ENCODE measurements around the gene SLC46A1. TPM values are rescaled to one million over a fixed set of nuclear protein-coding genes. Genes with fewer than 3 reads are reported as not detected.

SLC46A1 gene
- polyA plus RNA-seq, 1 donor (not counting 4 experiments of a cell fraction or from before 2014, with no cell fraction given): 1.9 TPM

- H3K9me3 ChIP-seq (ENCODE audit: control insufficient read depth, low read depth, low read length): no peaks in the 10 kb centered on the region
- H3K27me3 ChIP-seq (ENCODE audit: control insufficient read depth, extremely low read depth, insufficient read depth, low read length): peaks cover 36% of the 10 kb centered on the region
- H2AFZ ChIP-seq (ENCODE audit: control insufficient read depth, low read length): peak overlapping the region; percentile 59
- no peaks in the 10 kb centered on the region for H3K79me2 ChIP-seq (ENCODE audit: control insufficient read depth, insufficient read depth, low read length)
- H3K9ac ChIP-seq (ENCODE audit: control insufficient read depth, extremely low read depth, insufficient read depth, low read length): no peak overlapping the region
- DNase-seq (ENCODE audit: low read depth, low spot score) (no peak), FAIRE-seq (no peak)
- H3K27ac ChIP-seq (ENCODE audit: control insufficient read depth, insufficient read depth, low read length): no peak overlapping the region
- H3K4me1 ChIP-seq (ENCODE audit: control insufficient read depth, extremely low read depth, insufficient read depth, low read length): peaks cover 23% of the 10 kb centered on the region
- H3K4me3 ChIP-seq (ENCODE audit: control insufficient read depth in 2 of 3, extremely low read depth in 1 of 3, insufficient read depth in 2 of 3, low read depth in 1 of 3, low read length in 3 of 3): peak overlapping the region in 1 of 3 experiments; percentile 11
- no peaks in the 10 kb centered on the region for H3K36me3 ChIP-seq (ENCODE audit: control insufficient read depth in 2 of 2, extremely low read depth in 1 of 2, insufficient read depth in 2 of 2, low read length in 2 of 2)
- dilution Hi-C loops (cut with MboI; ENCODE audit: extremely low pct_ligation_motif_present, low sequenced_read_pairs): no loop called here
- no peaks in the 10 kb centered on the region for H3K9me1 ChIP-seq (ENCODE audit: control insufficient read depth, extremely low read depth, insufficient read depth, low read length)
- TF ChIP-seq CTCF (optimal IDR thresholded peaks at IDR 0.05 in 1 of 3, IDR thresholded peaks at IDR 0.05 in 1 of 3, conservative IDR thresholded peaks at IDR 0.05 in 1 of 3; ENCODE audit: extremely low read depth in 1 of 3, insufficient read depth in 2 of 3, low read length in 3 of 3) (peak; percentile 42 to 76 (median 76)), EZH2 (IDR thresholded peaks at IDR 0.05; ENCODE audit: low read length) (peak; percentile 42)
- H3K4me2 ChIP-seq (ENCODE audit: control insufficient read depth, extremely low read depth, insufficient read depth, low read depth, low read length): peak overlapping the region; percentile 48
- no peaks in the 10 kb centered on the region for H4K20me1 ChIP-seq (ENCODE audit: control insufficient read depth, extremely low read depth, insufficient read depth, low read length)
Measured at GRCh38 chr17:28381141-28381825, 24.7 kb downstream of the SLC46A1 start.

DNA sequence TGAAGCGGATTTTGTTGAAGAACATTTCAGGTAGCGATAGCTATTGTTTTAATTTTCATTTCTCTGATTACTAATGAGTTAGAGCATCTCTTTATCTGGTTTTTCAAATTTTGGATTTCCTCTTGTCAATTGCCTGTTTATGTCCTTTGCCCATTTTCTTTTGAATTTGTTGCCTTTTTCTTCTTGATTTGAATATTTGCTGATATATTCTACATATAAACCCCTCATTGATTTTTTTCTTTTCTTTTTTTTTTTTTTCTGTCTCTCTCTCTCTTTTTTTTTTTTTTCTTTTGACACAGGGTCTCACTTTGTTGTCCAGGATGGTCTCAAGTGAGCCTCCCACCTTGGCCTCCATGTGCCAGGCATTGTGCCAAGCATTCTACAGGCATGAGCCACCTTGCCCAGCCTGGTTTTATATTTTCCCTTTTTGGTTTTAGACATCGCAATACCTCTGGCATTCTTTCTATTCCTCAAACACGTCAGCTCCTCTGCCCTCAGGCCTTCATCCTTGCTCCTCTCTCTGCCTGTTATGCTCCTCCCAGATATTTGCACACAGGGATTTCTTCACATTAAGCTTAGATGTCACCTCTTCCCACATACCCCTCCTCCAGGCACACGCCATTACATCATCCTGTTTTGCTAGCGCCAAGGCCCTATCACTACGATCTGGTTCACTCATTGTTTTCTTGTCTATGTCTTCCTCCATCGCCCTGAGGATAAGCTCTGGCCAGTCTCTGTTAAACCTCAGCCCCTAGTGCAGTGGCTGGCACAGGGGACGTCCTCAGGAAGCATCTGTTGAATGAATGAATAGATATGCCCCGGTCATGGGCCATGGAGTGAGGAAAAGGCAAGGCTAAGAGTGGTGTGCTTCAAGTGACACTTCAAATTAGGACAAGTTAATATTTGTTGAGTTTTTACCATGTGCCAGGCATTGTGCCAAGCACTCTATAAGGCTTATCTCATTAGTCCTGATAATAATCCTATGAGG is 25.9 kb downstream of the SLC46A1 start:
- Histone ChIP-seq H3K27ac (ENCODE audit: control insufficient read depth, insufficient read depth, low read length) (peak overlapping the region; percentile 15), H3K9ac (ENCODE audit: control insufficient read depth, extremely low read depth, insufficient read depth, low read length) (no peak overlapping the region), H3K36me3 (ENCODE audit: control insufficient read depth in 2 of 2, extremely low read depth in 1 of 2, insufficient read depth in 2 of 2, low read length in 2 of 2) (no peaks in the 10 kb centered on the region), H4K20me1 (ENCODE audit: control insufficient read depth, extremely low read depth, insufficient read depth, low read length) (no peaks in the 10 kb centered on the region), H2AFZ (ENCODE audit: control insufficient read depth, low read length) (no peak overlapping the region), H3K4me1 (ENCODE audit: control insufficient read depth, extremely low read depth, insufficient read depth, low read length) (peaks cover 23% of the 10 kb centered on the region), H3K27me3 (ENCODE audit: control insufficient read depth, extremely low read depth, insufficient read depth, low read length) (peaks cover 36% of the 10 kb centered on the region), H3K79me2 (ENCODE audit: control insufficient read depth, insufficient read depth, low read length) (no peaks in the 10 kb centered on the region), H3K9me3 (ENCODE audit: control insufficient read depth, low read depth, low read length) (no peaks in the 10 kb centered on the region), H3K4me2 (ENCODE audit: control insufficient read depth, extremely low read depth, insufficient read depth, low read depth, low read length) (peak overlapping the region; percentile 35), H3K4me3 (ENCODE audit: control insufficient read depth in 2 of 3, extremely low read depth in 1 of 3, insufficient read depth in 2 of 3, low read depth in 1 of 3, low read length in 3 of 3) (no peak overlapping the region), H3K9me1 (ENCODE audit: control insufficient read depth, extremely low read depth, insufficient read depth, low read length) (no peaks in the 10 kb centered on the region)
- no peak for TF ChIP-seq CTCF (optimal IDR thresholded peaks at IDR 0.05 in 1 of 3, IDR thresholded peaks at IDR 0.05 in 1 of 3, conservative IDR thresholded peaks at IDR 0.05 in 1 of 3; ENCODE audit: extremely low read depth in 1 of 3, insufficient read depth in 2 of 3, low read length in 3 of 3)
- TF ChIP-seq EZH2 (IDR thresholded peaks at IDR 0.05; ENCODE audit: low read length): no peak
- peak; percentile 96 for FAIRE-seq
- dilution Hi-C loops (cut with MboI; ENCODE audit: extremely low pct_ligation_motif_present, low sequenced_read_pairs): no loop called here
- DNase-seq (ENCODE audit: low read depth, low spot score): peak; percentile 98
